ENCODE measurements around the gene HAUS3.

DNA sequence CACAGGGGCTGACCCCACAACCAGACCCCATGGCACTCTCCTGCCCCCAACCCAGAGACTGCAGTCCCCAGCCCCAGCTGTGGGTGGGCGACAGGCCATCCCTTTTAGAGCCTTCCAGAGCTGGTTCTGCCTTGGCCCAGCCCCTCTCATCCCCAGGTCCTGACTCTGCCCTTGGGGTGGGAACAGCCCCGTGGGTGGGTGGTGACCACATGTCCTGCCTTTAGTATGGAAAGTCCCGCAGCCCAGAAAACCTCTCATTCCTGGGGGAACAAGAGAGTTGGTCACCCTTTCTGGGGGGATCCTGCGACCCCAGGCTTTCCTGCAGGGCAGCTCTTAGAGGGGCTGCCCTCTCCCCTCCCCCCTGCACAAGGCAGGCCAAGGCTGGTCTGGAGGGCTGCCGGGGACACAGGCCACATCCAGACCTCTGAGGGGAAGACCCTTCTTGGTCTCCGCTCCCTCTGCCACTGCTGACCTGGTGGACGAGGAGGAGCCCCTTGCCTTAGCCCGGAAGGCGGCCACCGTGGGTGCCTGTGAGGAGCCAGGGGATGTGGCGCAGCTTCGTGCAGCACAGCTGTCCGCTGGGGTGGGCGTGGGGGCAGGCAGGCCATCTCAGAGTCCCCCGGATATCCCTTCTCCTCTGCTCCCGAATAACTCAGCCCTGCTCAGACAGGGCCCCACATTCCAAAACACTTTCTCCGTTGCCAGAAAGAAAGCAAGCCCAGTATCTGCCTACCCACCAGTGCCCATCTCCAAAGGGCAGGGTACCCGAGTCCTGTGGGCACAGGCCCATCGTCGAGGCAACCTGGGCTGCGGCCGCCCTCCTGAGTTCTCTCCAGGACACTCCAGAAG lies 26.7 kb upstream of the HAUS3 start:
- no peak for TF ChIP-seq EZH2 (IDR thresholded peaks at IDR 0.05; ENCODE audit: insufficient read depth, poor library complexity, severe bottlenecking)
- no peak for TF ChIP-seq EZH2phosphoT487 (IDR thresholded peaks at IDR 0.05; ENCODE audit: insufficient read depth, low read depth)

Data from GM23248 (cell line).